Measurements from ENCODE around the gene RXFP4. TPM values are rescaled to one million over a fixed set of nuclear protein-coding genes. Genes with fewer than 3 reads are reported as not detected.

The RXFP4 gene
- total RNA-seq, 1 experiment from 2014 or later, result not detected

- Histone ChIP-seq H3K27ac (no peak overlapping the region), H3K9me2 (ENCODE audit: insufficient read depth) (no peaks in the 10 kb centered on the region), H3K4me2 (no peak overlapping the region), H3K27me3 (ENCODE audit: insufficient read depth, low read depth) (no peaks in the 10 kb centered on the region), H3K4me3 (no peak overlapping the region), H4K20me1 (ENCODE audit: insufficient read depth) (peaks cover 39% of the 10 kb centered on the region), H2AFZ (no peak overlapping the region), H3F3A (ENCODE audit: insufficient read depth, low read depth) (peaks cover 93% of the 10 kb centered on the region), H3K4me1 (replicated peaks; ENCODE audit: insufficient read depth) (peaks cover 12% of the 10 kb centered on the region), H3K79me2 (ENCODE audit: low read depth) (peaks cover 15% of the 10 kb centered on the region; the same call in 1 of the 2 replicates), H3K36me3 (ENCODE audit: low read depth) (peaks cover 76% of the 10 kb centered on the region), H3K9me3 (ENCODE audit: insufficient read depth, low read depth) (no peaks in the 10 kb centered on the region)
- ChIA-PET POLR2A (ENCODE audit: unreplicated experiment) (no interaction called here), CTCF (no interaction called here)
- no peak for DNase-seq
- TF ChIP-seq CTCF (conservative IDR thresholded peaks at IDR 0.05) (no peak), EZH2 (IDR thresholded peaks at IDR 0.05; ENCODE audit: low read depth) (no peak)
- intact Hi-C loops (cut with micrococcal nuclease; ENCODE audit: unreplicated experiment), result no loop called here
- no TSS peak for BruUV-seq (replicated peaks)
These were observed 22.8 kb upstream of the RXFP4 start for GRCh38 chr1:155918660-155919059.

GRCh38 chr1:155919801-155920200 is 21.6 kb upstream of the RXFP4 start:
- Histone ChIP-seq H3K9me3 (ENCODE audit: insufficient read depth, low read depth) (no peaks in the 10 kb centered on the region), H3K27me3 (ENCODE audit: insufficient read depth, low read depth) (no peaks in the 10 kb centered on the region), H3F3A (ENCODE audit: insufficient read depth, low read depth) (peaks cover 92% of the 10 kb centered on the region), H3K4me1 (replicated peaks; ENCODE audit: insufficient read depth) (peaks cover 6% of the 10 kb centered on the region), H3K4me3 (no peak overlapping the region), H3K9me2 (ENCODE audit: insufficient read depth) (no peaks in the 10 kb centered on the region), H3K36me3 (ENCODE audit: low read depth) (peaks cover 73% of the 10 kb centered on the region), H3K4me2 (no peak overlapping the region), H3K79me2 (ENCODE audit: low read depth) (peaks cover 15% of the 10 kb centered on the region; the same call in 1 of the 2 replicates), H4K20me1 (ENCODE audit: insufficient read depth) (peaks cover 44% of the 10 kb centered on the region), H3K27ac (no peak overlapping the region), H2AFZ (no peak overlapping the region)
- intact Hi-C loops (cut with micrococcal nuclease; ENCODE audit: unreplicated experiment), result no loop called here
- CTCF ChIA-PET, result no interaction called here
- no TSS peak for BruUV-seq (replicated peaks)
- no peak for DNase-seq
- POLR2A ChIA-PET (ENCODE audit: unreplicated experiment), result no interaction called here
- TF ChIP-seq CTCF (conservative IDR thresholded peaks at IDR 0.05) (no peak), EZH2 (IDR thresholded peaks at IDR 0.05; ENCODE audit: low read depth) (no peak)

GRCh38 chr1:155920717-155921116 is 20.7 kb upstream of the RXFP4 start:
- ChIA-PET CTCF (no interaction called here), POLR2A (ENCODE audit: unreplicated experiment) (no interaction called here)
- H3F3A ChIP-seq (ENCODE audit: insufficient read depth, low read depth), result peaks cover 92% of the 10 kb centered on the region
- H3K27ac ChIP-seq, result no peak overlapping the region
- H3K9me2 ChIP-seq (ENCODE audit: insufficient read depth), result no peaks in the 10 kb centered on the region
- peaks cover 77% of the 10 kb centered on the region for H3K36me3 ChIP-seq (ENCODE audit: low read depth)
- no peak overlapping the region for H2AFZ ChIP-seq
- H3K4me3 ChIP-seq, result no peak overlapping the region
- H3K4me1 ChIP-seq (replicated peaks; ENCODE audit: insufficient read depth), result peaks cover 6% of the 10 kb centered on the region
- no peak for DNase-seq
- no peak for TF ChIP-seq EZH2 (IDR thresholded peaks at IDR 0.05; ENCODE audit: low read depth)
- TF ChIP-seq CTCF (conservative IDR thresholded peaks at IDR 0.05), result no peak
- peaks cover 22% of the 10 kb centered on the region for H3K79me2 ChIP-seq (ENCODE audit: low read depth)
- no TSS peak for BruUV-seq (replicated peaks)
- no peaks in the 10 kb centered on the region for H3K27me3 ChIP-seq (ENCODE audit: insufficient read depth, low read depth)
- peaks cover 46% of the 10 kb centered on the region for H4K20me1 ChIP-seq (ENCODE audit: insufficient read depth)
- no peaks in the 10 kb centered on the region for H3K9me3 ChIP-seq (ENCODE audit: insufficient read depth, low read depth)
- intact Hi-C loops (cut with micrococcal nuclease; ENCODE audit: unreplicated experiment), result no loop called here
- H3K4me2 ChIP-seq, result no peak overlapping the region
